Measurements from ENCODE around the gene PLEKHG4B. TPM values are rescaled to one million over a fixed set of nuclear protein-coding genes. Genes with fewer than 3 reads are reported as not detected.
A peak's percentile ranks its signal among the peaks of the same experiment; 100 is the strongest.
"Not testable (repeated sequence)": the region's sequence is repeated elsewhere in the genome, so short reads cannot be mapped to it uniquely, and the experiment has no call there.

PLEKHG4B gene
- total RNA-seq, 1 donor from 2014 or later: 1.1 TPM

- DNase-seq (ENCODE audit: low spot score): peak; percentile 45
- intact Hi-C loops (cut with DNase I): no loop called here
Observed at GRCh38 chr5:191949-192690, 100.2 kb downstream of the PLEKHG4B start.

DNA sequence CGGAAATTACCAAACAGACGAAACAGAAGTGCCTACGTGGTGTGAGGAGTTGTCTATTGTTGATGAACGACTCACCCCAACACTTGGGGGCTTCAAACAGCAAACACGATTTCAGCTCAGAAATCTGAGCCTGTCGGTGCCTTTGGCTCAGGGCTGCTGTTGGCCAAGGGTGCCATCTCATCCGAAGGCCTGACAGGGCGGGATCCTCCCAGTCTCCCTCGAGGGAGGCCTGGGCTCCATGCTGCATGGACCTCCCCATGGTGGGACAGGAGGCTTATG is 100.7 kb downstream of the PLEKHG4B start:
- ATAC-seq (no peak), DNase-seq (ENCODE audit: low spot score) (no peak)
- intact Hi-C loops (cut with DNase I): no loop called here

More at GRCh38 chr5:191949-192690, 100.2 kb downstream of the PLEKHG4B start:
- ATAC-seq: no peak

GRCh38 chr5:192970-193831 is 101.2 kb downstream of the PLEKHG4B start:
- intact Hi-C loops (cut with DNase I): no loop called here
- DNase-seq (ENCODE audit: low spot score): peak; percentile 51
- no peak for ATAC-seq

- intact Hi-C loops (cut with DNase I): no loop called here
- ATAC-seq: no peak
- peak; percentile 56 for DNase-seq (ENCODE audit: low spot score)
Observed at GRCh38 chr5:194102-194501, 102.1 kb downstream of the PLEKHG4B start.

DNA sequence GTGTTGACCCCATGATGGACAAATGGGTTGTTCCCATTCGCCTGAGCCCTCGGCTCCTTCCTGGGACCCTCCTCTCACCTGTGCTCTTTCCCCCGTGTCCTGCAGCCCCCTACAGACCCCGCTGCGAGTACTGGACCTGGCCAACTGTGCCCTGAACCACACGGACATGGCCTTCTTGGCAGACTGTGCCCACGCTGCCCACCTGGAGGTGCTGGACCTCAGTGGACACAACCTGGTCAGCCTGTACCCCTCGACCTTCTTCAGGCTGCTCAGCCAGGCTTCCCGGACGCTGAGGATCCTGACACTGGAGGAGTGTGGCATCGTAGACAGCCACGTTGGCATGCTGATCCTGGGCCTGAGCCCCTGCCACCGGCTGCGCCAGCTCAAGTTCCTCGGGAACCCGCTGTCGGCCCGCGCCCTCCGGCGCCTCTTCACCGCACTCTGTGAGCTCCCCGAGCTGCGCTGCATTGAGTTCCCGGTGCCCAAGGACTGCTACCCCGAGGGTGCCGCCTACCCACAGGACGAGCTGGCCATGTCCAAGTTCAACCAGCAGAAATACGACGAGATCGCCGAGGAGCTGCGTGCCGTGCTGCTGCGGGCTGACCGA is 102.7 kb downstream of the PLEKHG4B start:
- intact Hi-C loops (cut with DNase I): no loop called here
- no peak for ATAC-seq
- peak; percentile 51 for DNase-seq (ENCODE audit: low spot score)

DNA sequence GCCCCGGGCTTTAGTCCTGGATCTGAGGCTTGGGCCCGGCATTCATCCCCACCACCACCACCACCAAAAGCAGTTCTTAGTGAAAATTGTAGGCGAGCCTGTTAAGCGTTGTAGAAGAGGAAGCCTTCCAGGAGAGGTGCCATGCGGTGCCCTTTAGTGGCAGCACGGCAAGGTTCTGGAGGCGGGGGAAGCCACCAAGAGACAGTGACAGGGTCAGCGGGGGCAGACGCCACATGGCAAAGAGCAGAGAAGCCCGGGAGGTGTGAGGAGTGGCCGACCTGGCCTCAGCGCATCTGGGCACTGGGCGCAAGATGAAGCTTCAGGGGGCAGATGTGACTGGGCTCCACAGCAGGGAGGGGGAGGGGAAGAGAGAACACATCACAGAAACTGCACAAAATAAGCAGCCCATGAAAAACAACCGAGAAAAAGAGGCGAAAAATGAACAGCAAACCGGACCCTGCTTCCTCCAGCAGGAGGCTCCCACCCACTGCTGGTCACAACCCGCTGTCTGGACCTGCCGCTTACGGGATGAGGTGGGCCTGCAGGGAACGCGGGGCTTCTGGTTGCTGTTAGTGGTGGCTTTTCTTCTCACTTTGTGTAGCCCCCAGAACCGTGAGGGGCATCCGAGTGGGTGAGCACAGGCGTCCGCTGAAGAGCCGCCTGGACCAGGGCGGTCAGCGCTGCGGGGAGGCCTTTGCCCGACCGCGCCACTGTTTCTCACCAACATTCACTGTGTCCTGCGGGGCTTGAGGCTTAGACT is 103.6 kb downstream of the PLEKHG4B start:
- DNase-seq (ENCODE audit: low spot score) (peak; percentile 36), ATAC-seq (no peak)
- intact Hi-C loops (cut with DNase I): no loop called here

- no peak for ATAC-seq
- no peak for DNase-seq (ENCODE audit: low spot score)
- intact Hi-C loops (cut with DNase I): no loop called here
Observed at GRCh38 chr5:196350-196749, 104.4 kb downstream of the PLEKHG4B start.

DNA sequence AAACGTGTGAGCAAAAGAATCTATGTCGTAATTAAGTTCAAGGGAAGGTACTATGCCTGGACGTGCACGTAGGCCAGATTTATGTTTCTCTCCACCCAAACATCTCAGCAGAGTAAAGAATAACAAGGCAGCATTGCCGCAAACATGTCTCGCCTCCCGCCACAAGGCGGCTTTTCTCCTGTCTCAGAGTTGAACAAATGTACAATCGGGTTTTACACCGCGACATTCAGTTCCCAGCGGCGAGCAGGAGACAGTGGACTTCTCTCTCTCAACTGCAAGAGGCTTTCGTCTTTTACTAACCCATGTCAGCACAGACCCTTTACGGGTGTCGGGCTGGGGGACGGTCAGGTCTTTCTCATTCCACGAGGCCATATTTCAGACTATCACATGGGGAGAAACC is 105.1 kb downstream of the PLEKHG4B start:
- intact Hi-C loops (cut with DNase I); ATAC-seq; DNase-seq (ENCODE audit: low spot score): not testable (repeated sequence)

GRCh38 chr5:197892-198489 is 106.0 kb downstream of the PLEKHG4B start:
- ATAC-seq (no peak), DNase-seq (ENCODE audit: low spot score) (no peak)
- intact Hi-C loops (cut with DNase I): no loop called here

DNA sequence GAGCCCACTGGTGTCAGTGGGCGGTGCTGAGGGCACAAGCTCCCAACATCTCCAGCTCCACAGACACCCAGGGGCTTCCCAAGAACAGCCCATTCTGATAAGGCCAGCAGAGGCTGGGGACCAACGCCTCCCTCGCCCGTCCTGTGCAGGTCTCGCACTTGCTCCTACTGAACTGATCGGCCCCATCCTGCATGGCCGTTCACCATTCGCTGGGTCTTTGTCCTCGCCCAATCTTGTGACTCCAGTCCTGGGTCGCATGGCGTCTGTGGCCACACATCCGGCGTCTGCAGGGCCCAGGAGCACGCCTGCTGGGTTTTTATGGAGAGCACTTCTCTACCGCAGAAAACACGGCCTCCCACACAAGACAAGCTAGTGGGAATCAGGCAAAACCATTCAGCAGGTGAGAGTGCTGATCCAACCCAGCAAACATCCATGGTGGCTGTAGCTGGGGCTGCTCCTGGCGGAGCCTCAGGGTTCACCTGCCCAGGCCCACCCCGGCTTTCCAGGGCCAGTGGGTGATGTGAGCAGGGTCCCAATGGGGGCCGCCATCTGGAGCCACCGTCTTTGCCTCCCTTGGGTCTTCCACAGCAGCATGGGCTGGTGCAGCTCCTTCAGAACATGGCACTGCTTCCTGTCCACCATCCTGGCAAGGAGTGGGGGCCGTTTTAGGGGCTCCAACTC is 106.7 kb downstream of the PLEKHG4B start:
- ATAC-seq (no peak), DNase-seq (ENCODE audit: low spot score) (no peak)
- intact Hi-C loops (cut with DNase I): no loop called here

GRCh38 chr5:199197-199949 is 107.4 kb downstream of the PLEKHG4B start:
- DNase-seq (ENCODE audit: low spot score) (no peak), ATAC-seq (no peak)

DNA sequence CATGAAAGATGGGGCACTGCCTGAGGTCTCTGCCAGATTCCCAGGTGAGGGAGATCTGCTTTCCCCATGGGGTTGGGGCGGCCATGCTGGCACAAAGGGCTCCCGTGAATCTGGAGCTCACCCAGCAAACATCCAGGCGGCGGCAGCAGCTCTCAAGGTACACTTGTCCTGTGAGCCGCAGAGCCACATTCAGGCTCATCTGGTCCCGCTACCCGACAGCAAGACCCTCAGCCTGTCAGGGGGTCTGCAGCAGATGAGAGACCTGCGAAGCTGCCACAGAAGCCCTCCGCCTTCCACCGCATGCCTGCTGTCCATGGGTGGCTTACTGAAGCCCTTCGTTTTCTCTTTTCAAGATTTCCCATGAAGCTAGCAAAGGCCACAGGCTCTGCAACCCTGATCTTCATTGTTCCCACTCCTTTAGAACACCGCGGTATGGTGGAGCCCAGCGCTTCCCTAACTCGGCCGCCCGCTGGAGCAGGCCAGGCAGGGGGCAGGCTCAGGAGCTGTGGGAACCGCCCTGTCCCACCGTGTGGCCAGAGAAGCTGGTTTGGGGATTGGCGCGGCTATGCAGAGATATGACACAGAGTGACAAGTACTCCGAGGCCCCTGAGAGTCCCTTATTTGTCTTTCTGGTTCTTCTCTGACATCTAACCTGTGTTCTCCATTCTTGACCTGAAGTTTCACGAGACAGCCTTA is 108.1 kb downstream of the PLEKHG4B start:
- intact Hi-C loops (cut with DNase I): no loop called here
- ATAC-seq (no peak), DNase-seq (ENCODE audit: low spot score) (no peak)

More at GRCh38 chr5:199197-199949, 107.4 kb downstream of the PLEKHG4B start:
- intact Hi-C loops (cut with DNase I): no loop called here

DNA sequence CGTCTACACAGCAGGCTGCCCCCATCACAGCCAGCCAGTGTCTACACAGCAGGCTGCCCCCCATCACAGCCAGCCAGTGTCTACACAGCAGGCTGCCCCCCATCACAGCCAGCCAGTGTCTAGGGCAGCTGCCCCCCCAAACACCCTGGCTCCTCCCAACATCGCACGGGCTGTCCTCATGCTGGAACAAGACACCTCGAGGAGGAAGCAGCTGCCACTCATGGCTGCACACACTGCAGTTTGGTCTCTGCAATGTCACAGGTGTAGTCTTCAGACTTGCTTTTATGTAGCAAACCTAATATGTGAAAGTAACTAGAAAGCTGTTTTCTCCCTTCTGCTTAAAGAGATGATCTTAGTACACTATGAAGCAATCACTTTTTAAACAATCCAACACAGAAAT is 109.0 kb downstream of the PLEKHG4B start:
- no peak for DNase-seq (ENCODE audit: low spot score)
- intact Hi-C loops (cut with DNase I): no loop called here
- ATAC-seq: no peak

- intact Hi-C loops (cut with DNase I): no loop called here
- ATAC-seq (no peak), DNase-seq (ENCODE audit: low spot score) (no peak)
Observed at GRCh38 chr5:201672-202071, 109.7 kb downstream of the PLEKHG4B start.

GRCh38 chr5:203246-203930 is 111.4 kb downstream of the PLEKHG4B start:
- DNase-seq (ENCODE audit: low spot score): peak; percentile 49
- intact Hi-C loops (cut with DNase I): no loop called here

DNA sequence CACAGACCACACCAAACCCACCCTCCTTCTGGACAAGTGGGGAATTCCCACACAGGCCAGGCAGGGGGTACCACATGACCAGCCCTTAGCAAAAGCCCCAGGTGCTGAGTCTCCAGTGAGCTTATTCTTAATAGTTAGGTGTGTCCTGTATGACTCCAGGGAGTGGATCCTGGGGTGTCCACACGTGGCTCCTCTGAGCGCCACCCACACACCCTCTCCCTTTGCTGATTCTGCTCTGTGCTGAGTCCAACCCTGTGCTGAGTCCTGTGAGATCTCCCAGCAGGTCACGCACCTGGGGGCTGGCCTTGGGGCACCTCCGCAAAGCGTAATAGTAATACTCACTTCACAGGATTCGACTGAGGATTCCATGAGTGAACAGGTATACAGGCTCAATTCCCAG is 112.0 kb downstream of the PLEKHG4B start:
- intact Hi-C loops (cut with DNase I): no loop called here

More at GRCh38 chr5:203246-203930, 111.4 kb downstream of the PLEKHG4B start:
- ATAC-seq: no peak

GRCh38 chr5:204462-204861 is 112.5 kb downstream of the PLEKHG4B start:
- no peak for DNase-seq (ENCODE audit: low spot score)
- ATAC-seq: no peak
- intact Hi-C loops (cut with DNase I): no loop called here

More for the DNA sequence above, 112.0 kb downstream of the PLEKHG4B start:
- no peak for DNase-seq (ENCODE audit: low spot score)
- ATAC-seq: no peak

Measured in sciatic nerve (tissue), 2 donors.